WTC11 (cell line): ENCODE measurements around the gene DNAJC15.

ENCODE experiments used
- CTCF ChIP-seq: fragments of 200-600 bp; IDR thresholded peaks from 2 replicates; pipeline ENCODE4 v1.8.0; 2022; ENCODE audit warnings: antibody characterized with exemption
- USF2 ChIP-seq: sonication (generic); formaldehyde crosslinking; IDR thresholded peaks from 2 replicates; pipeline ENCODE4 v1.8.1; 2023; ENCODE audit warnings: mild to moderate bottlenecking, missing genetic modification reagents, moderate library complexity

GRCh38 chr13:43003010-43003409 lies 20.4 kb upstream of the DNAJC15 start:
- no peak for TF ChIP-seq USF2
- TF ChIP-seq CTCF, result no peak
